ENCODE results near the gene GALNT10.

GALNT10 gene

GRCh38 chr5:154202379-154203260, 12.1 kb downstream of the GALNT10 start:
- Histone ChIP-seq H3K14ac (ENCODE audit: low read length) (no peak overlapping the region), H2BK12ac (ENCODE audit: low read length) (peak overlapping the region; percentile 24), H2AFZ (ENCODE audit: insufficient read depth, low read length, poor library complexity) (no peak overlapping the region), H3K4me1 (ENCODE audit: control insufficient read depth in 1 of 2, insufficient read depth in 2 of 2, low read length in 2 of 2) (peaks cover 31 to 41% of the 10 kb centered on the region in 2 experiments), H4K91ac (ENCODE audit: low read depth, low read length) (no peak overlapping the region), H3K79me2 (ENCODE audit: control insufficient read depth, insufficient read depth, low read length, poor library complexity) (peaks cover 5% of the 10 kb centered on the region), H3K4me3 (ENCODE audit: low read depth, low read length) (no peak overlapping the region), H3K9me3 (ENCODE audit: insufficient read depth, low read depth, low read length) (no peaks in the 10 kb centered on the region), H3K4ac (ENCODE audit: low read depth, low read length) (no peak overlapping the region), H3K27ac (ENCODE audit: low read depth, low read length) (no peak overlapping the region), H4K12ac (ENCODE audit: low read depth, low read length) (no peak overlapping the region), H3K79me1 (ENCODE audit: low read length) (peaks cover 11% of the 10 kb centered on the region), H3K9ac (ENCODE audit: low read length) (no peak overlapping the region), H3K36me3 (ENCODE audit: control insufficient read depth in 1 of 2, insufficient read depth in 2 of 2, low read length in 2 of 2) (peaks cover 24 to 28% of the 10 kb centered on the region in 2 experiments), H3K4me2 (ENCODE audit: low read length) (no peak overlapping the region), H2AK5ac (ENCODE audit: low read length) (no peak overlapping the region), H4K8ac (ENCODE audit: low read depth, low read length) (no peak overlapping the region), H2BK120ac (ENCODE audit: insufficient read depth, low read length, poor library complexity) (peak overlapping the region; percentile 25), H3K23ac (ENCODE audit: low read length) (no peak overlapping the region), H3K18ac (ENCODE audit: low read length) (peak overlapping the region; percentile 73), H3K27me3 (ENCODE audit: insufficient read depth, low read length) (no peaks in the 10 kb centered on the region), H2BK5ac (ENCODE audit: low read depth, low read length, poor library complexity) (no peak overlapping the region)
- no peak for DNase-seq
- no CpG with 5 or more reads among the region's 11 CpGs for WGBS (ENCODE audit: extremely low coverage, insufficient coverage, insufficient read length)

- Histone ChIP-seq H2AFZ (ENCODE audit: insufficient read depth, low read length, poor library complexity) (no peak overlapping the region), H3K23ac (ENCODE audit: low read length) (no peak overlapping the region), H3K79me1 (ENCODE audit: low read length) (peaks cover 15% of the 10 kb centered on the region), H3K4me3 (ENCODE audit: low read depth, low read length) (no peak overlapping the region), H2BK12ac (ENCODE audit: low read length) (no peak overlapping the region), H4K12ac (ENCODE audit: low read depth, low read length) (no peak overlapping the region), H3K4me1 (ENCODE audit: control insufficient read depth in 1 of 2, insufficient read depth in 2 of 2, low read length in 2 of 2) (peaks cover 25 to 35% of the 10 kb centered on the region in 2 experiments), H4K91ac (ENCODE audit: low read depth, low read length) (no peak overlapping the region), H2BK120ac (ENCODE audit: insufficient read depth, low read length, poor library complexity) (no peak overlapping the region), H3K4ac (ENCODE audit: low read depth, low read length) (peak overlapping the region; percentile 24), H3K9ac (ENCODE audit: low read length) (no peak overlapping the region), H3K9me3 (ENCODE audit: insufficient read depth, low read depth, low read length) (no peaks in the 10 kb centered on the region), H3K27me3 (ENCODE audit: insufficient read depth, low read length) (no peaks in the 10 kb centered on the region), H3K4me2 (ENCODE audit: low read length) (no peak overlapping the region), H3K27ac (ENCODE audit: low read depth, low read length) (peak overlapping the region; percentile 44), H3K36me3 (ENCODE audit: control insufficient read depth in 1 of 2, insufficient read depth in 2 of 2, low read length in 2 of 2) (peaks cover 17 to 20% of the 10 kb centered on the region in 2 experiments), H3K14ac (ENCODE audit: low read length) (no peak overlapping the region), H4K8ac (ENCODE audit: low read depth, low read length) (no peak overlapping the region), H3K18ac (ENCODE audit: low read length) (no peak overlapping the region), H3K79me2 (ENCODE audit: control insufficient read depth, insufficient read depth, low read length, poor library complexity) (peaks cover 4% of the 10 kb centered on the region), H2BK5ac (ENCODE audit: low read depth, low read length, poor library complexity) (no peak overlapping the region), H2AK5ac (ENCODE audit: low read length) (no peak overlapping the region)
- DNase-seq = no peak
- no CpG with 5 or more reads among the region's 4 CpGs for WGBS (ENCODE audit: extremely low coverage, insufficient coverage, insufficient read length)
Observed at GRCh38 chr5:154203798-154204578, 13.5 kb downstream of the GALNT10 start.

- Histone ChIP-seq H4K91ac (ENCODE audit: low read depth, low read length) (no peak overlapping the region), H2AFZ (ENCODE audit: insufficient read depth, low read length, poor library complexity) (no peak overlapping the region)
- no CpG with 5 or more reads among the region's 6 CpGs for WGBS (ENCODE audit: extremely low coverage, insufficient coverage, insufficient read length)
Observed at GRCh38 chr5:154205441-154206117, 15.0 kb downstream of the GALNT10 start.

GRCh38 chr5:154206311-154206710, 15.8 kb downstream of the GALNT10 start:
- peak overlapping the region; percentile 28 for H2BK5ac ChIP-seq (ENCODE audit: low read depth, low read length, poor library complexity)
- no peaks in the 10 kb centered on the region for H3K27me3 ChIP-seq (ENCODE audit: insufficient read depth, low read length)
- H2AK5ac ChIP-seq (ENCODE audit: low read length) = no peak overlapping the region
- no peak for DNase-seq
- H3K79me2 ChIP-seq (ENCODE audit: control insufficient read depth, insufficient read depth, low read length, poor library complexity) = peaks cover 4% of the 10 kb centered on the region
- H3K4ac ChIP-seq (ENCODE audit: low read depth, low read length) = no peak overlapping the region
- peaks cover 7 to 16% of the 10 kb centered on the region in 2 experiments for H3K36me3 ChIP-seq (ENCODE audit: control insufficient read depth in 1 of 2, insufficient read depth in 2 of 2, low read length in 2 of 2)
- H3K23ac ChIP-seq (ENCODE audit: low read length) = no peak overlapping the region
- H4K8ac ChIP-seq (ENCODE audit: low read depth, low read length) = no peak overlapping the region
- H3K79me1 ChIP-seq (ENCODE audit: low read length) = peaks cover 13% of the 10 kb centered on the region
- no peak overlapping the region for H3K27ac ChIP-seq (ENCODE audit: low read depth, low read length)
- H3K4me3 ChIP-seq (ENCODE audit: low read depth, low read length) = no peak overlapping the region
- no peak overlapping the region for H3K14ac ChIP-seq (ENCODE audit: low read length)
- H3K4me2 ChIP-seq (ENCODE audit: low read length) = no peak overlapping the region
- H2BK120ac ChIP-seq (ENCODE audit: insufficient read depth, low read length, poor library complexity) = no peak overlapping the region
- no peak overlapping the region for H4K91ac ChIP-seq (ENCODE audit: low read depth, low read length)
- peaks cover 25 to 35% of the 10 kb centered on the region in 2 experiments for H3K4me1 ChIP-seq (ENCODE audit: control insufficient read depth in 1 of 2, insufficient read depth in 2 of 2, low read length in 2 of 2)
- no peak overlapping the region for H2AFZ ChIP-seq (ENCODE audit: insufficient read depth, low read length, poor library complexity)
- H3K18ac ChIP-seq (ENCODE audit: low read length) = no peak overlapping the region
- WGBS (ENCODE audit: extremely low coverage, insufficient coverage, insufficient read length) = no CpG with 5 or more reads among the region's 6 CpGs
- H2BK12ac ChIP-seq (ENCODE audit: low read length) = no peak overlapping the region
- no peaks in the 10 kb centered on the region for H3K9me3 ChIP-seq (ENCODE audit: insufficient read depth, low read depth, low read length)
- H3K9ac ChIP-seq (ENCODE audit: low read length) = no peak overlapping the region
- no peak overlapping the region for H4K12ac ChIP-seq (ENCODE audit: low read depth, low read length)

More at GRCh38 chr5:154205441-154206117, 15.0 kb downstream of the GALNT10 start:
- Histone ChIP-seq H3K36me3 (ENCODE audit: control insufficient read depth in 1 of 2, insufficient read depth in 2 of 2, low read length in 2 of 2) (peaks cover 7 to 16% of the 10 kb centered on the region in 2 experiments), H3K4me1 (ENCODE audit: control insufficient read depth in 1 of 2, insufficient read depth in 2 of 2, low read length in 2 of 2) (peaks cover 25 to 35% of the 10 kb centered on the region in 2 experiments), H3K27ac (ENCODE audit: low read depth, low read length) (no peak overlapping the region), H3K4ac (ENCODE audit: low read depth, low read length) (no peak overlapping the region), H3K27me3 (ENCODE audit: insufficient read depth, low read length) (no peaks in the 10 kb centered on the region), H3K9ac (ENCODE audit: low read length) (no peak overlapping the region), H3K4me2 (ENCODE audit: low read length) (no peak overlapping the region), H3K18ac (ENCODE audit: low read length) (no peak overlapping the region), H2AK5ac (ENCODE audit: low read length) (no peak overlapping the region), H2BK120ac (ENCODE audit: insufficient read depth, low read length, poor library complexity) (no peak overlapping the region), H4K8ac (ENCODE audit: low read depth, low read length) (no peak overlapping the region), H3K14ac (ENCODE audit: low read length) (no peak overlapping the region), H4K12ac (ENCODE audit: low read depth, low read length) (no peak overlapping the region), H3K4me3 (ENCODE audit: low read depth, low read length) (no peak overlapping the region), H3K23ac (ENCODE audit: low read length) (no peak overlapping the region), H3K79me2 (ENCODE audit: control insufficient read depth, insufficient read depth, low read length, poor library complexity) (peaks cover 4% of the 10 kb centered on the region), H3K79me1 (ENCODE audit: low read length) (peaks cover 13% of the 10 kb centered on the region), H2BK5ac (ENCODE audit: low read depth, low read length, poor library complexity) (no peak overlapping the region), H2BK12ac (ENCODE audit: low read length) (no peak overlapping the region), H3K9me3 (ENCODE audit: insufficient read depth, low read depth, low read length) (no peaks in the 10 kb centered on the region)
- no peak for DNase-seq
